Activated naive CD4-positive, alpha-beta T cell treated with anti-CD3 and anti-CD28 coated beads, Interleukin-2, amount 10 ng/mL, durations not matched to agents 7 days and 5 days (primary cell): ENCODE measurements around the gene TMEM218.
"Not testable (repeated sequence)": the region's sequence is repeated elsewhere in the genome, so short reads cannot be mapped to it uniquely, and the experiment has no call there.

Experiments used
- CTCF ChIA-PET: fragments of 350-600 bp; sonication (Branson Sonifier 250); formaldehyde crosslinking; loops from one replicate; lab custom pipeline; 2021; ENCODE audit warnings: antibody characterized with exemption; lab: Charles Lee
- DNase-seq: peaks from one replicate; pipeline ENCODE4 v3.0.0-alpha.2; 2020
- H3K27ac Mint-ChIP-seq: one replicate; pipeline ENCODE4 v1.8.0; 2021; ENCODE audit warnings: mild to moderate bottlenecking, moderate library complexity, mixed read lengths
- H3K27me3 Mint-ChIP-seq: one replicate; pipeline ENCODE4 v1.8.0; 2021; ENCODE audit warnings: mild to moderate bottlenecking, mixed read lengths
- H3K36me3 Mint-ChIP-seq: one replicate; pipeline ENCODE4 v1.8.0; 2021; ENCODE audit warnings: mixed read lengths
- H3K4me1 Mint-ChIP-seq: one replicate; pipeline ENCODE4 v1.8.0; 2021; ENCODE audit warnings: mixed read lengths
- H3K4me3 Mint-ChIP-seq: one replicate; pipeline ENCODE4 v1.8.0; 2021; ENCODE audit warnings: mild to moderate bottlenecking, moderate library complexity, mixed read lengths
- H3K9me3 Mint-ChIP-seq: one replicate; pipeline ENCODE4 v1.8.0; 2021; ENCODE audit warnings: mixed read lengths

Gene TMEM218

DNA sequence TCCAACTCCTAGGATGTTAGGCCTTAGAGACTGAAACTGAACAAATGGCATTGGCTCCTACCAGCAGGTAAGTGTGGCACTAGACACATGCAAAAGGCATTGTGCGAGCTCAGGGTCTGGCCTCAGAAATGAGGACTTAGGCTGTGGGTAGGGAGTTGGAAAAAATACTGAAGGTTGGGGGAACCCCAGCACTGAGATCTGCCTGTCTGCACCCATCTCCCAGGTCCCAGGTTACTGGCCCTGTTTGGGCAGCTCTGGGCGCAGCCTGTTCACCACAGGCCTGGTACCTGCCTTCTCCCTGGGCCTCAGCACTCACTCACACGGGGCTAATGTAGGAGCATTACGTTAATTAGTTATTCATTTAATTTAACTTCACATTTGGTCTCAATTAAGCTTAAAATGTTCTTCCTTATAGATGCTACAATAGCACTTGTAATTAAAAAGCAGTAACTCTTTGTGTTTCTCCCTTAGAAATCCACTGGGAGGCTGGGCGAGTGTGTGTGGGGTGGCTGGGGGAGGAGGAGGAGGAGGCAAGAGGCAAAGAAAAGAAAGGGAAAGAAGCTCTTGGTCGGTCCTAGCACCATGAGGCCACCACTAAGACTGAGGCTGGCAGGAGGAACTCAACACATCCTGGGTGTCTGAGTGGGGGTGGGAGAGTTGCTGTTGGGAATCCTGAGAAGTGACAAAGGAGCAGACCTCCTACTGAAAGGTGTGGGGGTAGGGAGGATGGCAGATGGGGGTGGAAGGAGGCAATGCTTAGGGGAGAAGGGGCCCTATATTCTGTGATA lies 19.4 kb downstream of the TMEM218 start:
- Mint-ChIP-seq H3K4me1 (peaks cover 2% of the 10 kb centered on the region), H3K4me3 (no peak overlapping the region), H3K9me3 (no peaks in the 10 kb centered on the region), H3K27me3 (no peaks in the 10 kb centered on the region), H3K36me3 (peaks cover 8% of the 10 kb centered on the region), H3K27ac (no peak overlapping the region)
- no peak for DNase-seq
- CTCF ChIA-PET: interaction anchor here (0.7 to 4.9 kb wide), 9 partner anchors 11 to 438 kb away, joined by 3 to 51 read pairs (median 6); partner anchors contain the start of gene TMEM218

- CTCF ChIA-PET: interaction anchor here (0.6 to 4.9 kb wide), 15 partner anchors 12 to 1279 kb away, joined by 3 to 51 read pairs (median 4); partner anchors contain the start of gene TMEM218
- H3K36me3 Mint-ChIP-seq: peaks cover 3% of the 10 kb centered on the region
- H3K4me1 Mint-ChIP-seq: peaks cover 5% of the 10 kb centered on the region
- H3K4me3 Mint-ChIP-seq: no peak overlapping the region
- no peak for DNase-seq
- H3K27me3 Mint-ChIP-seq: no peaks in the 10 kb centered on the region
- no peaks in the 10 kb centered on the region for H3K9me3 Mint-ChIP-seq
- no peak overlapping the region for H3K27ac Mint-ChIP-seq
These were observed 20.1 kb downstream of the TMEM218 start for GRCh38 chr11:125091247-125091876.

DNA sequence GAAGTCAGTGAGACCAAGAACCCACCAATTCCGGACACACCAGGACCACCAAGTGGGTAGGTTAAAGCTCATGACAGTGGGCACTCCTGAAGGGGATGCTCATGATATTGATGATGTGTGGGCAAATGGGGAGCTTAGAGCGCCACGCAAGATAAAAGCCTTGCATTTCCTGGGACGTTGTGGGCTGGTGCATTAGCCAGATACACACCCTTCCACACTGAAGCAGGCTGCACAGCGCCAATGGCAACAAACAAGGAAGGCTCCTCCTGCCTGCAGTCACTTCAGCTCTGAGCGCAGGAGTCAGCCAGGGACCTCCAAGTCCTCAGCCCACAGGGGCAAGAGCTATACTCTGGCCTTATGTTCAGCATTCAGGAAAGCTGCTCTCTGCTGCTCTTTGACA lies 20.6 kb downstream of the TMEM218 start:
- Mint-ChIP-seq H3K36me3 (no peaks in the 10 kb centered on the region), H3K4me1 (peaks cover 5% of the 10 kb centered on the region)

GRCh38 chr11:125090151-125090550 lies 21.3 kb downstream of the TMEM218 start:
- CTCF ChIA-PET: interaction anchor here (1.7 to 4.9 kb wide), 4 partner anchors 16 to 51 kb away, joined by 7 to 51 read pairs (median 12); partner anchors contain the start of gene TMEM218
- H3K27ac Mint-ChIP-seq, H3K4me3 Mint-ChIP-seq, H3K4me1 Mint-ChIP-seq, H3K9me3 Mint-ChIP-seq, DNase-seq, H3K36me3 Mint-ChIP-seq, H3K27me3 Mint-ChIP-seq: not testable (repeated sequence)

More for the DNA sequence above, 20.6 kb downstream of the TMEM218 start:
- Mint-ChIP-seq H3K9me3 (no peaks in the 10 kb centered on the region), H3K27ac (no peak overlapping the region), H3K4me3 (no peak overlapping the region), H3K27me3 (no peaks in the 10 kb centered on the region)
- CTCF ChIA-PET: interaction anchor here (0.6 to 4.9 kb wide), 14 partner anchors 12 to 1279 kb away, joined by 3 to 51 read pairs (median 4); partner anchors contain the start of gene TMEM218
- DNase-seq: no peak

- H3K4me3 Mint-ChIP-seq, H3K9me3 Mint-ChIP-seq, H3K27ac Mint-ChIP-seq, DNase-seq, H3K36me3 Mint-ChIP-seq, H3K4me1 Mint-ChIP-seq, H3K27me3 Mint-ChIP-seq: not testable (repeated sequence)
- CTCF ChIA-PET: interaction anchor here (4.9 kb wide), 1 partner anchor 52 kb away, joined by 51 read pairs; no protein-coding TSS in a partner anchor
These were observed 21.9 kb downstream of the TMEM218 start for GRCh38 chr11:125089481-125089880.

- DNase-seq: no peak
- peaks cover 4% of the 10 kb centered on the region for H3K27me3 Mint-ChIP-seq
- H3K36me3 Mint-ChIP-seq: no peaks in the 10 kb centered on the region
- H3K4me3 Mint-ChIP-seq: no peak overlapping the region
- H3K9me3 Mint-ChIP-seq: no peaks in the 10 kb centered on the region
- CTCF ChIA-PET: interaction anchor here (0.6 to 4.9 kb wide), 3 partner anchors 53 to 267 kb away, joined by 3 to 51 read pairs (median 6); no protein-coding TSS in a partner anchor
- H3K4me1 Mint-ChIP-seq: peaks cover 5% of the 10 kb centered on the region
- H3K27ac Mint-ChIP-seq: no peak overlapping the region
These were observed 22.6 kb downstream of the TMEM218 start for GRCh38 chr11:125088576-125089455.

DNA sequence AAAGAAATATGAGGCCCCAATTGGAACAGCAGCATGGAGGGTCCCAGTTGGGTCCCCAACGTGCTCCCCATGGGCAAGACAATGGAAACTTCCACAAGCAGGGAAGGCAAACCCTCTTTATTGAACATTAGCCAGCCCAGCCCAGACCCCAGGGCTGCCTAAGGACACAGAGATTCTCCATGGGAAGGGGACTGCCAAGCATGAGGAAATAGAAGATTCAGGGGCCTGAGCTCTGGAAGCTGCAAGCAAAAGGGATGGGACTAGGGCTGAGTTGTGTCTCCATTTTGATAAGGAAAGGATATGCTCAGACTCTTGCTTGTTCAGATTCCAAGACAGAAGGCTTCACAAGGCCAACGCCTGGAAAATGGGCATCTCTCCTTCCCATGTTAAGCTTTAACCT lies 23.3 kb downstream of the TMEM218 start:
- DNase-seq: no peak
- Mint-ChIP-seq H3K4me3 (no peak overlapping the region), H3K27me3 (peaks cover 4% of the 10 kb centered on the region), H3K4me1 (peaks cover 5% of the 10 kb centered on the region), H3K9me3 (no peaks in the 10 kb centered on the region), H3K27ac (no peak overlapping the region), H3K36me3 (no peaks in the 10 kb centered on the region)
- CTCF ChIA-PET: interaction anchor here (0.6 to 4.9 kb wide), 3 partner anchors 53 to 267 kb away, joined by 3 to 51 read pairs (median 6); no protein-coding TSS in a partner anchor

DNA sequence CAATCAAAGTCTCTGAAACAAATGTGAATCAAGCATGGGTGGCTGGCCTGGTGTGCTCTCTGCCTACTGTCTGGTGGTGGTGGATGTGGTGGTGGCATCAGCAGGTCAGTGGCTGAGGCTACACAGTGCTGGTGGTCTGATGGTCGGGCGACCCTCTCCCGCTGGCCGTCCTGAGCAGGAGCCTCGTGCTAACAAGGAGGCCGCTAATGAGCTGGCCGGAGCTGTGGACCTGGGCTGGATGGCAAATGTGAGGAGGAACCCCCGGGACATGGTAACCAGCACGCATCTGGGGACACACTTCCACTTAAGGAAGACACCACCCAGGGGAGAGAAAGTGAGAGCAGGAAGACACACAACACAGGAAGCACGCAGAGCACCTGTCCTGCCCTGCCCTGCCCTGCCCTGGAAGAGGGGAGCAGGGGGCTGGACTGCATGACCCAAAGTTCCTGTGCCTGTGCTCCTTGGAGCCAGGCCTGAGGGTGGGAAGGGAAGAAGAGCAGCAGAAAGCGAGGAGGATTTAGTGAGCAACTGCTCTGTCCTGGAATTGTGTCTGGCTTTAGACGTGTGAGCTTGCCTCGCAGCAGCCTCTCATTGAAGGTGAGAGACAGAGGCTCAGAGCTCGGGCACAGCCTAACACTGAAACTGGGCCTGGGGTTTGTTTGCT lies 24.7 kb downstream of the TMEM218 start:
- Mint-ChIP-seq H3K4me1 (peaks cover 5% of the 10 kb centered on the region), H3K27ac (no peak overlapping the region), H3K4me3 (no peak overlapping the region), H3K36me3 (no peaks in the 10 kb centered on the region), H3K9me3 (no peaks in the 10 kb centered on the region), H3K27me3 (peaks cover 7% of the 10 kb centered on the region)
- CTCF ChIA-PET: no interaction called here
- no peak for DNase-seq

DNA sequence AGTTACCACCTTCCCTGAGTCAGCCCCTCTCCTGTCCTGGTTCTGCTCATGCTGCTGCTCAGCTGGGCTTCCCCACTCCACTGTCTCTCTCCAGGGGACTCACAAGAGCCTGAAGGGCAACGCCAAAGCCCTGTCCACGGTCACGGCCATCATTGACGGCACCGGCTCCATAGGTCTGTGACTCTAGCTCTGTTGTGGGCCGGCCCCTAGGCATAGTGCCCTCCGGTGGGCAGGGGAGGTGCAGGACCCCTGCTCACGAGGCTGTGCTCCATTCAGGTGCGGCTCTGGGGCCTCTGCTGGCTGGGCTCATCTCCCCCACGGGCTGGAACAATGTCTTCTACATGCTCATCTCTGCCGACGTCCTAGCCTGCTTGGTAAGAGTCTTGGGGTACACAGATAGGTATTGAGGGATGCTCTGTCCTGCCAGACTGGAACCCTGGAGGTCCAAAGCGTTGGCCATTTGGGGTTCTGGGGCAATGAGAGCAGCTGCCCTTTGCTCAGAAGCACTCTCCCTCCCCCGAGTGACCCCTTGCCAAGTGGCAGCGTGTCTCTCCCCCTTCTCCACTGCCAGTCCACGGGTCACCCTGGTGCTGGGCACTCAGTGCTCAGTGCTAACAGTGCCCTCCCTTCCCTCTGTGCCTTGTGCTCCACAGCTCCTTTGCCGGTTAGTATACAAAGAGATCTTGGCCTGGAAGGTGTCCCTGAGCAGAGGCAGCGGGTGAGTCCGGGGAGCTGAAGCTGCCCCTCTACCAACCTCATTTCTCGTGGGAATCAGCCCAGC lies 25.9 kb downstream of the TMEM218 start:
- H3K36me3 Mint-ChIP-seq: no peaks in the 10 kb centered on the region
- CTCF ChIA-PET: interaction anchor here (1.3 kb wide), 1 partner anchor 55 kb away, joined by 4 read pairs; no protein-coding TSS in a partner anchor

DNA sequence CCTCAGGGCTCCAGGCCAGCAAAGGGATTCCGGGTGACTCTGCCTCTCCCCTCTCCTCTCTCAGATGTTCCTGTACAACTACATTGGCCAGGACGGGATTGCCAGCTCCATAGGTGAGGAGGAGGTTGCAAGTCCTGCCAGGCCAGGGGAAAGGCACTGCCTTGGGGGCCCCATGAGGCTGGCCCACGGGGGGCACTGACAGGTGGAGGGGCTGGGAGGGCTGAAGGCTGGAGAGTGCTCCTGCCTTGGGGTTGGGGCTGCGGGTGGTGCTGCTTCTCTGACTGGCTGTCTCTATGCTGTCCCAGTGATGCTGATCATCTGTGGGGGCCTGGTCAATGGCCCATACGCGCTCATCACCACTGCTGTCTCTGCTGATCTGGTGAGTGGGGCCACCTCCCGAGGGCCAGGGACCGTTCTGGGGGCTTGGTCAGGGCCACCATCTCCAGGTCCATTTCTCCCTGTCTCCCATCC lies 26.6 kb downstream of the TMEM218 start:
- no peak for DNase-seq
- peaks cover 5% of the 10 kb centered on the region for H3K4me1 Mint-ChIP-seq

More for the DNA sequence above, 25.9 kb downstream of the TMEM218 start:
- peaks cover 7% of the 10 kb centered on the region for H3K27me3 Mint-ChIP-seq
- DNase-seq: no peak
- no peak overlapping the region for H3K4me3 Mint-ChIP-seq
- no peak overlapping the region for H3K27ac Mint-ChIP-seq
- no peaks in the 10 kb centered on the region for H3K9me3 Mint-ChIP-seq
- H3K4me1 Mint-ChIP-seq: peaks cover 5% of the 10 kb centered on the region

DNA sequence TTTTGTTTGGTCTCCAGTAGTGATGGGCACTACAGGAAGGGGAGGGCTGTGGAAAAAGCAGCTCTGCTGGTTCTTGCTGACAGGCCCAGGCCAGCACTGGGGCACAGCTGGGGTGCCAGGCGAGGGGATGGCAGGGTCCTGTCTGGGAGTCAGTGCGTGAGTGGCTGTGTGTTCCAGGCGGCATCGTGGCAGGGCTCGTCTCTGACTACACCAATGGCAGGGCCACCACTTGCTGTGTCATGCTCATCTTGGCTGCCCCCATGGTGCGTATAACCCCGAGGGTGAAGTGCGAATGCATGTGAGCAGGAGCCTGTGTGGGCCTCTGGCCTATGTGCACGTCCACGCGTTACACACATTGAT lies 27.4 kb downstream of the TMEM218 start:
- H3K27me3 Mint-ChIP-seq: peaks cover 7% of the 10 kb centered on the region
- CTCF ChIA-PET: no interaction called here
- H3K4me3 Mint-ChIP-seq: no peak overlapping the region
- H3K4me1 Mint-ChIP-seq: peaks cover 5% of the 10 kb centered on the region
- H3K36me3 Mint-ChIP-seq: no peaks in the 10 kb centered on the region
- no peak for DNase-seq
- no peaks in the 10 kb centered on the region for H3K9me3 Mint-ChIP-seq
- no peak overlapping the region for H3K27ac Mint-ChIP-seq

More for the DNA sequence above, 26.6 kb downstream of the TMEM218 start:
- Mint-ChIP-seq H3K27me3 (peaks cover 7% of the 10 kb centered on the region), H3K27ac (no peak overlapping the region), H3K4me3 (no peak overlapping the region), H3K36me3 (no peaks in the 10 kb centered on the region), H3K9me3 (no peaks in the 10 kb centered on the region)
- CTCF ChIA-PET: interaction anchor here (1.3 kb wide), 1 partner anchor 56 kb away, joined by 4 read pairs; no protein-coding TSS in a partner anchor

DNA sequence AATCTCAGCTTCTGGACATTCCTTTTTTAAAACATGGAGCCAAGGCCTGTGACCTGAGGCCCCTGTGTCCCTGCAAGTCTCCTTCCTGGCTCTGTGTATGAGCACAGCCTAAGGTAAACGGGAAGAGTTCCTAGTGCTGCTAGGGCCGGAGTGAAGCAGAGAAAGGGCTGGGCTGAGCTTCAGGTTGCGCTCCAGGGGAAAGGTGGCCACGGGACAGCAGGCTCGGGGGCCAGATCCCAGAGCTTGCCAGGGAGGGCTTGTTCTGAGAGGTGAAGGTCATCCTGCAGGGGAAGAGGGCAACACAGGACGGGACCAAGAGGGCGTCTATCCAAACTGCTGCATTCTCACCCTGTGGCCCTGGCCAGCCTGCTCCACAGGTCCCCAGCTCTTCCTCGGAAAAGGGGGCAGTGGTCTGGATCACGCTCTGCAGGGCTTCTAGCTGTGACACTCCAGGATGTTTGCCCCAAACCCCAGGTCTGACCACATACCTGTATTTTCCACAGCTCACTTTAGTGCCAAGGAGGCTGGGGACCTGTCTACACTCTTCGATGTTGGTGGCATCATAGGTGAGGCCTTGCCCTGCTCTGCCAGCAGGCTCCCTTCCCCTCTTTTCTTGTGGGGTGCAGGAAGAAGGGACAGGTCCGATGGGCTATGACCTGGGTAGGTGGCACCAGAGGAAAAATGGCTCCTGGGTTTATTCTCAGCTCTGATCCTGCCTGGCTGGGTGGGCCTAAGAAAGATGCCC lies 27.9 kb downstream of the TMEM218 start:
- DNase-seq: no peak
- Mint-ChIP-seq H3K36me3 (no peaks in the 10 kb centered on the region), H3K4me3 (no peak overlapping the region), H3K4me1 (peaks cover 5% of the 10 kb centered on the region), H3K9me3 (no peaks in the 10 kb centered on the region), H3K27ac (no peak overlapping the region), H3K27me3 (peaks cover 7% of the 10 kb centered on the region)
- CTCF ChIA-PET: interaction anchor here (1.0 kb wide), 1 partner anchor 266 kb away, joined by 3 read pairs; no protein-coding TSS in a partner anchor
